ENCODE data around the gene DTD1. TPM values are rescaled to one million over a fixed set of nuclear protein-coding genes. Genes with fewer than 3 reads are reported as not detected.

DTD1 gene
- total RNA-seq, 2 experiments from 2014 or later, result 27.6 to 43.0 TPM

DNA sequence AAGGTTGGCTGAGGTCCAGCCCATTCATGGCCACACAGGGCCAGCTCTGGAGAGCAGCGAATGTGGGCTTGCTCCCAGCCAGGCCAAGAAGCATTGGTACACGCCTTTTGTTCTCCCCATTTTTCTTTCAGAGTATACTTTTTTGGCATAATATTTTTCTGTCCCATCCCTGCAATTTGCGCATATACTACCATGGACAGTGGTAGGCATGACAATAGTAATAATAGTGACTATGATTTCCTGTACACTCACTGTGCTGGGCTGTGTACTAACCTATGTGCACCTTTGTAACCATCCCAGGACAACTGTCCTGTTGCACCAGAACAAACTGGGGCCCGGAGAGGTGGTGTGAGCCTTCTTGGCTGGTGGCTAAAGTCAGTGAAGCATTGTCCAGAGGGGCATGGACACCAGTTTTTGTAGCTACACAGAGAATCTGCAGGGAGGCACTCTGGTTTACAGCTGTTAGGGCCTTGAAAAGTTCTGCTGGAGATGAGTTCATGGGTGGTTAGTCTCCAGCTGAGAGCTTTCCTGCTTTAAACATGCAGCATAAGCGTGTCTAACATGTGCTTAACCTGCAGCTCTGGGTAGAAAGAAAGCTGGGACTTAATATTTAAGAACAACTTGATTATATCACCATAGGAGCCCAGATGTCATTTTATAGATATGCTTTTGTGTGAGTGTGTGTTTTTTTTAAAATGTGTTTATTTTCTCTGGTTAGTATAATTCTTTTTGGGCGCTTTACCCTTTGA, 38.2 kb downstream of the DTD1 start:
- H4K20me1 ChIP-seq (ENCODE audit: insufficient read depth, low read length), result no peaks in the 10 kb centered on the region
- ChIA-PET POLR2A (no interaction called here), CTCF (ENCODE audit: unreplicated experiment) (no interaction called here)
- H3K4me3 ChIP-seq (ENCODE audit: low read depth, low read length, poor library complexity, severe bottlenecking), result no peak overlapping the region
- intact Hi-C loops (cut with micrococcal nuclease; ENCODE audit: unreplicated experiment), result no loop called here
- no peaks in the 10 kb centered on the region for H3K79me2 ChIP-seq (ENCODE audit: insufficient read depth, low read depth, low read length)
- H3K9me3 ChIP-seq (ENCODE audit: low read length), result no peaks in the 10 kb centered on the region
- no peak overlapping the region for H3K27ac ChIP-seq (ENCODE audit: low read depth, low read length, poor library complexity, severe bottlenecking)
- no peak for DNase-seq (ENCODE audit: low spot score)
- no TSS peak for BruUV-seq (replicated peaks)
- no peak overlapping the region for H2AFZ ChIP-seq (ENCODE audit: low read length)
- TF ChIP-seq EZH2phosphoT487 (IDR thresholded peaks at IDR 0.05; ENCODE audit: borderline replicate concordance, low read depth, low read length), result no peak
- TF ChIP-seq, protein P1, sequence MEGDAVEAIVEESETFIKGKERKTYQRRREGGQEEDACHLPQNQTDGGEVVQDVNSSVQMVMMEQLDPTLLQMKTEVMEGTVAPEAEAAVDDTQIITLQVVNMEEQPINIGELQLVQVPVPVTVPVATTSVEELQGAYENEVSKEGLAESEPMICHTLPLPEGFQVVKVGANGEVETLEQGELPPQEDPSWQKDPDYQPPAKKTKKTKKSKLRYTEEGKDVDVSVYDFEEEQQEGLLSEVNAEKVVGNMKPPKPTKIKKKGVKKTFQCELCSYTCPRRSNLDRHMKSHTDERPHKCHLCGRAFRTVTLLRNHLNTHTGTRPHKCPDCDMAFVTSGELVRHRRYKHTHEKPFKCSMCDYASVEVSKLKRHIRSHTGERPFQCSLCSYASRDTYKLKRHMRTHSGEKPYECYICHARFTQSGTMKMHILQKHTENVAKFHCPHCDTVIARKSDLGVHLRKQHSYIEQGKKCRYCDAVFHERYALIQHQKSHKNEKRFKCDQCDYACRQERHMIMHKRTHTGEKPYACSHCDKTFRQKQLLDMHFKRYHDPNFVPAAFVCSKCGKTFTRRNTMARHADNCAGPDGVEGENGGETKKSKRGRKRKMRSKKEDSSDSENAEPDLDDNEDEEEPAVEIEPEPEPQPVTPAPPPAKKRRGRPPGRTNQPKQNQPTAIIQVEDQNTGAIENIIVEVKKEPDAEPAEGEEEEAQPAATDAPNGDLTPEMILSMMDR (conservative IDR thresholded peaks at IDR 0.05; ENCODE audit: low read length), result no peak
- H3K36me3 ChIP-seq (ENCODE audit: insufficient read depth, low read length), result no peaks in the 10 kb centered on the region
- H3K9me2 ChIP-seq (ENCODE audit: insufficient read depth, low read length), result no peaks in the 10 kb centered on the region
- H3K4me2 ChIP-seq (ENCODE audit: low read length), result no peak overlapping the region
- H3K4me1 ChIP-seq (ENCODE audit: insufficient read depth, low read length, poor library complexity, severe bottlenecking), result no peaks in the 10 kb centered on the region

DNA sequence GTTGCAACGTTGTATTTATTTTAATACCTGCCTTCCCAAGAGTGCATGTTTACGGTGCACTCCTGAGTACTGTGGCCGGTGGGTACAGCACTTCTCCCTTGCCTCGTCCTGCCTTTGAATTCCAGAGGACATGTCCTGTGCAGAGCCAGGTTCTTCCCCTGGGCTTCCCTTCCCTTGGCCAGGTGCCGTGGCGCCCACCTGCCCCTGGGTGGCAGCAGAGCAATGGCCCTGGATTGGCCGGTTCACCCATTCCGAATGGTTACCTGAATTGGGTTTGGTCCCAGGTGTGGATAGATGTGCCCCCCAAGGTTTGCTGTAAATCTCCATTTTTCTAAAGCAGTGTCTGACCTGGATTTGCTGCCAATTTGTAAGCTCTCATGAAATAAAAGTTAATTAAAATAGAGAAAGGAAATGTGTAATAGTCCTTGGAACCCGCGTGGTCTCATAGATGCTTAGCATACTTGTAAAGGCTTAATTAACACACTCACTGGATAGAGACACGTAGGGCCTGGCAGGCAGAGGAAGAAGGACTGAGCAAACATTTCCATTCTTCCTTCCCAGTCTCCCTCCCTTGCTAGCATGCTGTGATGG, 40.6 kb downstream of the DTD1 start:
- H3K36me3 ChIP-seq (ENCODE audit: insufficient read depth, low read length), result no peaks in the 10 kb centered on the region
- H3K79me2 ChIP-seq (ENCODE audit: insufficient read depth, low read depth, low read length), result no peaks in the 10 kb centered on the region
- CTCF ChIA-PET (ENCODE audit: unreplicated experiment), result no interaction called here
- no peaks in the 10 kb centered on the region for H3K4me1 ChIP-seq (ENCODE audit: insufficient read depth, low read length, poor library complexity, severe bottlenecking)
- no peak overlapping the region for H3K27ac ChIP-seq (ENCODE audit: low read depth, low read length, poor library complexity, severe bottlenecking)
- H2AFZ ChIP-seq (ENCODE audit: low read length), result no peak overlapping the region
- H3K9me3 ChIP-seq (ENCODE audit: low read length), result no peaks in the 10 kb centered on the region
- H3K4me3 ChIP-seq (ENCODE audit: low read depth, low read length, poor library complexity, severe bottlenecking), result no peak overlapping the region
- DNase-seq (ENCODE audit: low spot score), result peak; percentile 22
- no TSS peak for BruUV-seq (replicated peaks)
- H3K9me2 ChIP-seq (ENCODE audit: insufficient read depth, low read length), result no peaks in the 10 kb centered on the region
- intact Hi-C loops (cut with micrococcal nuclease; ENCODE audit: unreplicated experiment), result no loop called here
- TF ChIP-seq EZH2phosphoT487 (IDR thresholded peaks at IDR 0.05; ENCODE audit: borderline replicate concordance, low read depth, low read length), result no peak
- TF ChIP-seq, protein P1 (conservative IDR thresholded peaks at IDR 0.05; ENCODE audit: low read length), result peak; percentile 86
- H4K20me1 ChIP-seq (ENCODE audit: insufficient read depth, low read length), result no peaks in the 10 kb centered on the region
- POLR2A ChIA-PET, result no interaction called here
- no peak overlapping the region for H3K4me2 ChIP-seq (ENCODE audit: low read length)
